Umbilical cord (tissue), 2 donors: ENCODE data around the gene CCL22. TPM values are rescaled to one million over a fixed set of nuclear protein-coding genes. Genes with fewer than 3 reads are reported as not detected.
"Not testable (repeated sequence)": the region's sequence is repeated elsewhere in the genome, so short reads cannot be mapped to it uniquely, and the experiment has no call there.

Source experiments
- DNase-seq: peaks from one replicate; pipeline ENCODE4 v3.0.0-alpha.2; 2015; ENCODE audit warnings: low spot score
- total RNA-seq: library from RNA; depleted of rRNA; stranded (reverse); fragments of >200 nt; gene quantifications from one replicate; pipeline ENCODE4 v1.2.3, GENCODE V29; 2014; ENCODE audit warnings: low replicate concordance; ENCODE audit not compliant: insufficient read depth

The CCL22 gene
- total RNA-seq, 1 donor from 2014 or later: 1.4 TPM

DNA sequence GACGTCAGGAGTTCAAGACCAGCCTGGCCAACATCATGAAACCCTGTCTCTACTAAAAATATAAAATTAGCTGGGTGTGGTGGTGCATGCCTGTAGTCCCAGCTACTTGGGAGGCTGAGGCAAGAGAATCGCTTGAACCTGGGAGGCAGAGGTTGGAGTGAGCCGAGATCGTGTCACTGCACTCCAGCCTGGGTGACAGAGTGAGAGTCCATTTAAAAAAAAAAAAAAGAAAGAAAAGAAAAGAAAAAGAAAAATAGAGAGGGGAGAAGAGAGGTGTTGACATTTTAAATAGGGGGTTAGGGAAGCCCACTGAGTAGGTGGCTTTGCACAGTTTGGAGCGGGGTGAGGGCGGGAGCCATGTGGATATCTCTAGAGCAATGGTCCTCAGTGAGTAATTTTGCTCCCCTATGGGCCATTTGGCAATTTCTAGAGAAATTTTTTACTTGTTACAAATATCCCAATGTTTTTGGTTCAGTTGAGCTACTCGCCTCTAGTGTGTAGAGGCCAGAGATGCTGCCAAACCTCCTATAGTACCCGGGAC is 16.4 kb downstream of the CCL22 start:
- not testable (repeated sequence) for DNase-seq

DNA sequence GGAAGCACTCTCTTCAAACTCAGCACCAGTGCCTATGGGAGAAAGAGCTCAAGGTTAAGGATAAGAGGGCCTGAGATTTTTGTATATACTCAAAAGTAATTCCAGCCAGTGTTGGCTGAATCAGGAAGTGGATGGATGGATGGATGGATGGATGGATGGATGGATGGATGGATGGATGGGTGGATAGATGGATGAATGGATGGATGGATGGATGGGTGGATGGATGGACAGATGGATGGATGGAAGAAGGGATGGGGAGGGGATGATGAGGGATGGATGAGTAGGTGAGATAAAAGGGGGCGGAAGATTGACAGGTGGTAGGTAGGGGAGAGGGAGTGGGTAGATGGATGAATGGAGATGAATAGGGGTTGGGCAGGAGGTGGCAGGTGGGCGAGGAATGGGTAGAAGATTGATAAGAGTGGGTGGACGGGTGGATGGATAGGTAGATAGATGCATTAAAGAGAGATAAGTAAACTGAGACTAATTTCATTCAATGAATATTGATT is 17.8 kb downstream of the CCL22 start:
- DNase-seq: no peak

DNA sequence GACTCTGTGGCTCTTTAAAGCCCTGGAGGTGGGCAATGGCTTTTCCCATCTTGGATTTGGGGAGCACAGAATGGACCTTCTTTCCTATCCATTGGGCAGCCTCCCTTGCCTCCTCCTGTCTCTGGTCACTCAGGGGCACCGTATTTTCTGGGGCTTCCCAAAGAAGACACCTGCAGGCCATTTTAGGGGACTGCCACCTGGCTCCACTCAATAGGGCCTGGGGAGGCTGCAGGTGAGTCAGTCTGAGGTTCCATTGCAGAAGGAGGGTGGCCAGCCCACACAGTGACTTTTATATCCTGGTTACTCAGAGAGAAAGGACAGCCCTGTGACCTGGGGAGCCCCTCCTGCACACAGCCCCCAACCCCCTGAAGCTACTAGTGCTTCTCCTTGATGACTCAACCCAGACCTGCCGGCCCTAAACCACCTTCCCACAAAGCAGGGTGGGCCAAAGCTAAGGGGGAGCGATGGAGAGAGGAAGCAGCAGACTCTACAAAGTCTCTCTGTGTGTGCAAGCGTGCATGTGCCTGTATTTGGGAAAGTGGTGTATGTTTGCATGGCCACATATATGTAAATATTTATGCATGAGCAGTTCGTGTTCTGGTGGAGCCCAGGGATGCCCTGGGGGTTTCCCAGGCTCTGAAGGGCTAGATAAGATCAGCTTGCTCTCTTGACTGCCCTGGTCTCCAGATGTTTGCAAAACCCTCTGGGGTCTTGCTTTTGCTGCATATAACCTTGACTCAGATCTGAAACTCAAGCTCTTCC is 18.7 kb downstream of the CCL22 start:
- DNase-seq: peak; percentile 35

DNA sequence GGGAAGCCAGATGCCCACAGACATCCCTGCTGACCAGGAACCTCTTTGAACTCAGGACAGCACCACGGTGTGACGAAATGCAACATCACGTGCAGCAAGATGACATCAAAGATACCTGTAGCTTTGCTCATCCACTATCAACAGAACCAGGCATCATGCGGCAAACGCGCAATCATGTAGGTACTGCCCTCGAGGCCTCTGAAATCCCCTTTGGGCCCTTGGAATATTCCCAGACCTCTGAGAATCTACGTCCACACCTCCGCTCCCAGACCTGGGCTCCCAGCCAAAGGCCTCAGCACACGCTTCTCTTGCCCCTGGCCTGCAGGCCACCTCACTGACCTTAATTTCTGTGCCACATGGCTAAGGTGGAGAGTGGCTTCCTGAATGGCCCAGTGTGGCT is 21.0 kb downstream of the CCL22 start:
- no peak for DNase-seq

GRCh38 chr16:57380671-57381462 is 22.3 kb downstream of the CCL22 start:
- no peak for DNase-seq

DNA sequence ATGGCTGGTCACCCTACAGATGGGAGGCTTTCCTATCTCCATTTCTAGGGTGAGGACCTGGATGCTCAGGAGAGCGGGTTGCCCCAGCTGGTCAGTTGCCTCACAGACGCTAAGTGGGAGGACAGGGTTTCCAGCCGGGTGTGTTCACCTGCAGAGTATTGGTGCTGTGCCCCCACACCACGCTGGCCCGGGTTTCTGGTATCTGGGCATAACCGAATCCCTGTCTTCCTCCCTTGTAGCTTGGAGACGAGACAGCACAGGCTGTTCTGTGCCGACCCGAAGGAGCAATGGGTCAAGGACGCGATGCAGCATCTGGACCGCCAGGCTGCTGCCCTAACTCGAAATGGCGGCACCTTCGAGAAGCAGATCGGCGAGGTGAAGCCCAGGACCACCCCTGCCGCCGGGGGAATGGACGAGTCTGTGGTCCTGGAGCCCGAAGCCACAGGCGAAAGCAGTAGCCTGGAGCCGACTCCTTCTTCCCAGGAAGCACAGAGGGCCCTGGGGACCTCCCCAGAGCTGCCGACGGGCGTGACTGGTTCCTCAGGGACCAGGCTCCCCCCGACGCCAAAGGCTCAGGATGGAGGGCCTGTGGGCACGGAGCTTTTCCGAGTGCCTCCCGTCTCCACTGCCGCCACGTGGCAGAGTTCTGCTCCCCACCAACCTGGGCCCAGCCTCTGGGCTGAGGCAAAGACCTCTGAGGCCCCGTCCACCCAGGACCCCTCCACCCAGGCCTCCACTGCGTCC is 23.4 kb downstream of the CCL22 start:
- no peak for DNase-seq

DNA sequence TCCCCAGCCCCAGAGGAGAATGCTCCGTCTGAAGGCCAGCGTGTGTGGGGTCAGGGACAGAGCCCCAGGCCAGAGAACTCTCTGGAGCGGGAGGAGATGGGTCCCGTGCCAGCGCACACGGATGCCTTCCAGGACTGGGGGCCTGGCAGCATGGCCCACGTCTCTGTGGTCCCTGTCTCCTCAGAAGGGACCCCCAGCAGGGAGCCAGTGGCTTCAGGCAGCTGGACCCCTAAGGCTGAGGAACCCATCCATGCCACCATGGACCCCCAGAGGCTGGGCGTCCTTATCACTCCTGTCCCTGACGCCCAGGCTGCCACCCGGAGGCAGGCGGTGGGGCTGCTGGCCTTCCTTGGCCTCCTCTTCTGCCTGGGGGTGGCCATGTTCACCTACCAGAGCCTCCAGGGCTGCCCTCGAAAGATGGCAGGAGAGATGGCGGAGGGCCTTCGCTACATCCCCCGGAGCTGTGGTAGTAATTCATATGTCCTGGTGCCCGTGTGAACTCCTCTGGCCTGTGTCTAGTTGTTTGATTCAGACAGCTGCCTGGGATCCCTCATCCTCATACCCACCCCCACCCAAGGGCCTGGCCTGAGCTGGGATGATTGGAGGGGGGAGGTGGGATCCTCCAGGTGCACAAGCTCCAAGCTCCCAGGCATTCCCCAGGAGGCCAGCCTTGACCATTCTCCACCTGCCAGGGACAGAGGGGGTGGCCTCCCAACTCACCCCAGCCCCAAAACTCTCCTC is 24.1 kb downstream of the CCL22 start:
- DNase-seq: no peak

- peak; percentile 87 for DNase-seq
Measured at GRCh38 chr16:57383276-57384247, 25.0 kb downstream of the CCL22 start.

DNA sequence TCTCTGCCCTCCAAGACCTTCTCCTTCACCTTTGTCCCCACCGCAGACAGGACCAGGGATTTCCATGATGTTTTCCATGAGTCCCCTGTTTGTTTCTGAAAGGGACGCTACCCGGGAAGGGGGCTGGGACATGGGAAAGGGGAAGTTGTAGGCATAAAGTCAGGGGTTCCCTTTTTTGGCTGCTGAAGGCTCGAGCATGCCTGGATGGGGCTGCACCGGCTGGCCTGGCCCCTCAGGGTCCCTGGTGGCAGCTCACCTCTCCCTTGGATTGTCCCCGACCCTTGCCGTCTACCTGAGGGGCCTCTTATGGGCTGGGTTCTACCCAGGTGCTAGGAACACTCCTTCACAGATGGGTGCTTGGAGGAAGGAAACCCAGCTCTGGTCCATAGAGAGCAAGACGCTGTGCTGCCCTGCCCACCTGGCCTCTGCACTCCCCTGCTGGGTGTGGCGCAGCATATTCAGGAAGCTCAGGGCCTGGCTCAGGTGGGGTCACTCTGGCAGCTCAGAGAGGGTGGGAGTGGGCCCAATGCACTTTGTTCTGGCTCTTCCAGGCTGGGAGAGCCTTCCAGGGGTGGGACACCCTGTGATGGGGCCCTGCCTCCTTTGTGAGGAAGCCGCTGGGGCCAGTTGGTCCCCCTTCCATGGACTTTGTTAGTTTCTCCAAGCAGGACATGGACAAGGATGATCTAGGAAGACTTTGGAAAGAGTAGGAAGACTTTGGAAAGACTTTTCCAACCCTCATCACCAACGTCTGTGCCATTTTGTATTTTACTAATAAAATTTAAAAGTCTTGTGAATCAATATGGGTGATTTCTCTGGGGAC is 25.9 kb downstream of the CCL22 start:
- DNase-seq: no peak

DNA sequence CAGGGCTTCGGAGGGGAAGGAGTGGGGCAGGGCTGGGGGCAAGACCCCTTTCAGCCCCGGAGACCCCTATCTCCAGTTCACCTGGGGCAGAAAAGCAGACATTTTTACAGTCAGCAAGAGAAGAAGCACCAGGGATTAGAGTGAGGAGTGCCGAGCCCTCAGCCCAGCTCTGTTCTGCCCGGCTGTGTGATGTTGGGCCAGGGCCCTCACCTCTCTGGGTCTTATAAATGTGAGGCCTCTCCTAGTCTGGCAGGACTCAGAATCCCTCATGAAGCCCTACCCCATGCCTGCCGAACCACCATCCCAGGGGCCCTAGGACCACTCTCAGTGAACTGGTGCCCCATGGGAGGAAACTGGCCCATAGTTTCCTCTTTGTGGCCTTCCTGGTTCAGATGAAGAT is 26.5 kb downstream of the CCL22 start:
- no peak for DNase-seq

DNA sequence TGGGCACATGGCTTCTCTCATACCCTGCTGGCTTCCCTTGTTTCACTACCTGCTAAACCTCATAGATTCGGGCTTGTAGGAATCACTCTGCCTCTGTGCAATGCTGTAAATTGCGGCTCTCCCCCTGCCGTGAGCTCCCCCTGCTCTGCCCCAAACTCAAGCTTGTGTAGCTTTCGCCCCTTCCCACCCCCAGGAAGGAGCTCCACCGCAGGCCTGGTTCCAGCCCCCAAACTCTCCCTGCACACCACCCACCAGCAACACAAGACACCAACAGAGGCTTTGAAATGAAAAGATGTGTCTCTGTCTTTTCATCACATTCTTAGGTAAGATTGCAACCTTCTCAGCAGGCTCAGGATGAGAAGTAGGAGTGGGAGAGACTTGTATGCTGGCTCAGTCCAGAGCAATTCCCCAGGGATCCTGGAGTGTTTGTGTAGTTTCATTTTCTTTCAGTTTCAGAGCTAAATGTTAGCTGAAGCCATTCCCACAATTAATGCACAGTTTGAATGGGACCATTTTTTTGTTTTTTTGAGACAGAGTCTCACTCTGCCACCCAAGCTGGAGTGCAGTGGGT is 27.9 kb downstream of the CCL22 start:
- no peak for DNase-seq

DNA sequence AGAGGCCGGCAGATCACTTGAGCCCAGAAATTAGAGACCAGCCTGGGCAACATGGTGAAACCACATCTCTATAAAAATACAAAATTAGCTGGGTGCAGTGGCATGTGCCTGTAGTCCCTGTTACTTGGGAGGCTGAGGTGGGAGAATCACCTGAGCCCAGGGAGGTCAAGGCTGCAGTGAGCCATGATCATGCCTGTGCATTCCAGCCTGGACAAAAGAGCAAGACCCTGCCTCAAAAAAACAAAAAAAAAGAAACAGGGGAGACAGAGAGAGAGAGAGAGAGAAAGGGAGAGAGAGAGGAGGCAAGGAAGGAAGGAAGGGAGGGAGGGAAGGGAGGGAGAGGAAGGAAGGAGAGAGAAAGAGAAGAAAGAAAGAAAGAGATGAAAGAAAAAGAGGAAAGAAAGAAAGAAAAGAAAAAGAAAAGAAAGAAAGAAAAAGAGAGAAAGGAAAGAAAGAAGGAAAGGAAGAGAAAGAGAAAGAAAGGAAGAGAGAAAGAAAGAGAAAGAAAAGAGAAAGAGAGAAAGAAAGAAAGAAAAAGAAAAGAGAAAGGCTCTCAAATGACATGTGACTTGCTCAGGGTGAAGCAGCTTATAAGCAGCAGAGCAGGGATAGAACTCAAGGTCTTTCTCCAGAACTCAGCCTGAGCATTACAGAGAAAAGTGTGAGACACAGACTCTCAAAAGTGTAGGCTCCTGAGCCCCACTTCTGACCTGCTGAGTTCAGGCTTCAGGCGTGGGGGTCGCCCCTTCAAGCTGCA is 29.2 kb downstream of the CCL22 start:
- no peak for DNase-seq

DNA sequence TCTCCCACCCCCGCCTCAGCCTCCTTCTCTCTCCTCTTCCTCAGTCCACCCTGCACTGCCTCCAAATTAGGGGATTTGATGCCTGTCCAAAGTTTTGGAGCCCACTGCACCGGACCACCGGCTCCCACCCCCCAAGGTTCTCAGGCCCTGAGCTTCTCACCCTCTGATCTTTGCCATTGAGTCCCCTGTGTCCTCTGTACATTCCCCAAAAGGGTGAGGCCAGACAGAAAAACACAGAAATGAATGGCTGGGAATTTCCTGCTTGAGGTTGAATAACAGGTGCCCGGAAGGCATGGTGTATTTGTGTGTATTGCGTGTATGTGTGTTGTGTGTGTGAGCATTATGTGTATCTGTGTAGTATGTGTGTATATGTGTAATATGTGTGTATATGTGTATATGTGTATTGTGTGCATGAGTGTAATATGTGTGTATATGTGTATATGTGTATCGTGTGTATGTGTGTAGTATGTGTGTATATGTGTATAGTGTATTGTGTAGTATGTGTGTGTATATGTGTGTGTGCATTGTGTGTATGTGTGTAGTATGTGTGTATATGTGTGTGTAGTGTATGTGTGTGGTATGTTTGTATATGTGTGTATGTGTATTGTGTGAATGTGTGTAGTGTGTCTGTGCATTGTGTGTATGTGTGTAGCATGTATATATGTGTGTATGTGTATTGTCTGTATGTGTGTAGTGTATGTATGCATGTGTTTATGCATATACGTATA is 29.9 kb downstream of the CCL22 start:
- no peak for DNase-seq

GRCh38 chr16:57389087-57389468 is 30.5 kb downstream of the CCL22 start:
- DNase-seq: no peak

- DNase-seq: no peak
Measured at GRCh38 chr16:57390636-57391295, 32.2 kb downstream of the CCL22 start.

GRCh38 chr16:57391300-57391699 is 32.7 kb downstream of the CCL22 start:
- DNase-seq: no peak

DNA sequence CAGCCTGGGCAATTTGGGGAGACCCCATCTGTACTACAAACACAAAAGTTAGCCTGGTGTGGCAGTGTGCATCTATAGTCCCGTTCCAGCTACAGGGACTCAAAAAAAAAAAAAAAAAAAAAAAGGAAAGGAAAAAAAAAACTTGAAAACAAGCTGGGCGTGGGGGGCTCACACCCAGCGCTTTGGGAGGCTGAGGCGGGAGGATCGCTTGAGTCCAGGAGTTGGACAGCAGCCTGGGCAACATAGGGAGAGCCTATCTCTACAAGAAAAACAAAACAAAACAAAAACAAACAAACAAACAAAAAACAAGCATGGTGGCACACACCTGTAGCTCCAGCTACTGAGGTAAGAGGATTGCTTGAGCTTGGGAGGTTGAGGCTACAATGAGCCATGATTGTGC is 33.1 kb downstream of the CCL22 start:
- no peak for DNase-seq
